GM12878 (cell line): ENCODE data around the gene CYP4F3. TPM values are rescaled to one million over a fixed set of nuclear protein-coding genes. Genes with fewer than 3 reads are reported as not detected.

Experiments
- ATAC-seq: fragments of 200-7000 bp; cut with Tn5 transposase; 3 replicates; pipeline ENCODE4 v1.9.1; 2020; ENCODE audit warnings: mild to moderate bottlenecking, moderate library complexity
- BruUV-seq: library from RNA; stranded (reverse); fragments of 400-500 nt; replicated peaks from 2 replicates; lab custom pipeline; 2021; lab: Mats Ljungman, UMichigan
- CTCF ChIA-PET: fragments of 300-600 bp; sonication (Branson Sonifier 250); formaldehyde crosslinking; extraction: SDS; loops from one replicate; lab custom pipeline; 2021; ENCODE audit warnings: inconsistent platforms; lab: Yijun Ruan, JAX
- POLR2A ChIA-PET: fragments of 350-600 bp; formaldehyde crosslinking; extraction: SDS; loops from one replicate; lab custom pipeline; 2021; ENCODE audit warnings: inconsistent platforms; lab: Charles Lee
- RAD21 ChIA-PET: fragments of 300-600 bp; sonication (Branson Sonifier 250); formaldehyde crosslinking; loops from one replicate; lab custom pipeline; 2023; ENCODE audit warnings: antibody characterized with exemption; ENCODE audit not compliant: unreplicated experiment; lab: Charles Lee
- SMC1A ChIA-PET: fragments of 300-600 bp; sonication (Branson Sonifier 250); formaldehyde crosslinking; loops from one replicate; lab custom pipeline; 2023; ENCODE audit not compliant: unreplicated experiment, uncharacterized antibody; lab: Charles Lee
- DNase-seq: peaks from one replicate; pipeline ENCODE4 v3.0.0-alpha.2; 2011; ENCODE audit warnings: low read depth, low spot score
- FAIRE-seq: peaks from 3 replicates; lab custom pipeline; 2011; peaks lifted over from hg19 to GRCh38; lab: Jason Lieb, UNC
- H2AFZ ChIP-seq: 2 replicates; pipeline ENCODE4 v1.6.0; 2011; ENCODE audit warnings: low read depth, low read length, control low read depth; ENCODE audit not compliant: control insufficient read depth
- H3K27ac ChIP-seq: 2 replicates; pipeline ENCODE4 v1.5.1; 2011; ENCODE audit warnings: control low read depth; ENCODE audit not compliant: control insufficient read depth, insufficient read depth
- H3K27me3 ChIP-seq, 2 experiments: replicated peaks in 1 of 2; 2 replicates each; pipeline versions ENCODE4 v1.6.0 to v1.6.1; 2011; ENCODE audit warnings: low read length in 1 of 2; ENCODE audit not compliant: control insufficient read depth in 2 of 2, insufficient read depth in 2 of 2
- H3K36me3 ChIP-seq, 2 experiments: 2 replicates each; pipeline ENCODE4 v1.5.1; 2011; ENCODE audit warnings: low read length in 1 of 2; ENCODE audit not compliant: control insufficient read depth in 2 of 2, insufficient read depth in 2 of 2
- H3K4me1 ChIP-seq: 2 replicates; pipeline ENCODE4 v1.6.1; 2011; ENCODE audit warnings: mild to moderate bottlenecking, low read length, moderate library complexity, mixed read lengths; ENCODE audit not compliant: control insufficient read depth, insufficient read depth
- H3K4me2 ChIP-seq: 2 replicates; pipeline ENCODE4 v1.6.0; 2011; ENCODE audit warnings: control low read depth; ENCODE audit not compliant: control insufficient read depth, insufficient read depth
- H3K4me3 ChIP-seq: fragments of 200-600 bp; sonication (generic); 2 replicates; pipeline ENCODE4 v1.5.1; 2016
- H3K79me2 ChIP-seq: 2 replicates; pipeline ENCODE4 v1.6.0; 2011; ENCODE audit warnings: low read length; ENCODE audit not compliant: control insufficient read depth, insufficient read depth
- H3K9ac ChIP-seq: 2 replicates; pipeline ENCODE4 v1.8.0; 2011; ENCODE audit warnings: low read length, control low read depth, mixed read lengths; ENCODE audit not compliant: control insufficient read depth, insufficient read depth
- H3K9me3 ChIP-seq: replicated peaks from 3 replicates; pipeline ENCODE4 v1.5.1; 2011; ENCODE audit warnings: mild to moderate bottlenecking, low read length; ENCODE audit not compliant: control insufficient read depth, insufficient read depth
- H4K20me1 ChIP-seq: 2 replicates; pipeline ENCODE4 v1.6.0; 2011; ENCODE audit not compliant: control insufficient read depth, insufficient read depth
- GATAD2B ChIP-seq: fragments of 450-650 bp; conservative IDR thresholded peaks from 2 replicates; pipeline ENCODE4 v1.6.1; 2017; ENCODE audit warnings: low read depth, mild to moderate bottlenecking, moderate library complexity
- NR2F1 ChIP-seq: fragments of 450-650 bp; conservative IDR thresholded peaks from 2 replicates; pipeline ENCODE4 v1.6.1; 2017; ENCODE audit warnings: mild to moderate bottlenecking
- RAD21 ChIP-seq: IDR thresholded peaks from 2 replicates; pipeline ENCODE4 v1.6.1; 2011; ENCODE audit warnings: mild to moderate bottlenecking, low read depth, low read length, moderate library complexity; ENCODE audit not compliant: insufficient read depth
- RB1 ChIP-seq: fragments of 450-650 bp; formaldehyde crosslinking; IDR thresholded peaks from 2 replicates; pipeline ENCODE4 v1.6.1; 2017; ENCODE audit warnings: mild to moderate bottlenecking, borderline replicate concordance
- SMC3 ChIP-seq: IDR thresholded peaks from 2 replicates; pipeline ENCODE4 v1.6.1; 2011; ENCODE audit warnings: low read length, improper control_type of control experiment, borderline replicate concordance
- YY1 ChIP-seq: IDR thresholded peaks from 2 replicates; pipeline ENCODE4 v1.6.1; 2011; ENCODE audit warnings: low read depth, mild to moderate bottlenecking, low read length
- WGBS: methylation state at CpG from one replicate; pipeline ENCODE4 v1.1.6; 2016; ENCODE audit warnings: low lambda C conversion rate; ENCODE audit not compliant: insufficient replicate concordance, insufficient coverage; ENCODE audit errors: missing lambda C conversion rate; 5-methylcytosine and 5-hydroxymethylcytosine counted together
- in situ Hi-C: fragments of 300-500 bp; cut with MboI; formaldehyde crosslinking; loops from 9 replicates; pipeline ENCODE4 v1.14.3; 2018; ENCODE audit warnings: mixed read lengths
- intact Hi-C: fragments of 100-400 bp; cut with micrococcal nuclease; formaldehyde crosslinking; loops from one replicate; pipeline ENCODE4 v1.14.2; 2022; ENCODE audit not compliant: unreplicated experiment
- polyA plus RNA-seq, 11 experiments: library from polyadenylated mRNA; depleted of rRNA in 4 of 11; unstranded in 6 of 11; stranded (reverse) in 5 of 11; fragments of >200 nt; fragmentation: Nextera tagmentation in 4 of 11; fragmentation: Illumina TruSeq in 1 of 11; extraction: Ambion mirVana in 4 of 11; extraction: Trizol in 1 of 11; gene quantifications; 1 replicate in 1 of 11; 2 replicates in 10 of 11; pipeline versions ENCODE4 v1.2.1 to v1.2.3, GENCODE V29; 2011 to 2016; ENCODE audit warnings: inconsistent platforms in 2 of 11, missing spikeins in 2 of 11, low read depth in 1 of 11
- total RNA-seq, 4 experiments: library from RNA; depleted of rRNA in 3 of 4; stranded (reverse); fragments of >200 nt in 3 of 4; fragmentation: Illumina TruSeq in 1 of 4; extraction: Trizol in 1 of 4; gene quantifications; 2 replicates each; pipeline versions ENCODE4 v1.2.1 to v1.2.3, GENCODE V29; 2013 to 2021
- TF ChIP-seq, protein P1 (sequence below), 3 experiments: IDR thresholded peaks in 2 of 3; conservative IDR thresholded peaks in 1 of 3; 2 replicates each; pipeline ENCODE4 v1.5.1; 2011; ENCODE audit warnings: low read depth in 3 of 3, low read length in 3 of 3, mild to moderate bottlenecking in 3 of 3, control low read depth in 2 of 3, moderate library complexity in 2 of 3, inconsistent platforms in 1 of 3, mixed read lengths in 1 of 3; ENCODE audit not compliant: control insufficient read depth in 2 of 3, insufficient read depth in 1 of 3; ENCODE audit errors: extremely low read depth in 1 of 3

CYP4F3 gene
- total and polyA plus RNA-seq, 10 of the 15 experiments (the other 5 are each of a cell fraction or from before 2014, with no cell fraction given): 0.08 to 4.7 (median 1.2) TPM

GRCh38 chr19:15629003-15629880, 11.5 kb upstream of the CYP4F3 start:
- TF ChIP-seq RAD21 (peak; percentile 93), SMC3 (peak; percentile 65), RB1 (0 out of 2 replicates have a peak, but pooled peaks have one; percentile 40), YY1 (peak; percentile 69; the same call in 1 of the 2 replicates), NR2F1 (no peak), GATAD2B (no peak)
- TF ChIP-seq, protein P1, sequence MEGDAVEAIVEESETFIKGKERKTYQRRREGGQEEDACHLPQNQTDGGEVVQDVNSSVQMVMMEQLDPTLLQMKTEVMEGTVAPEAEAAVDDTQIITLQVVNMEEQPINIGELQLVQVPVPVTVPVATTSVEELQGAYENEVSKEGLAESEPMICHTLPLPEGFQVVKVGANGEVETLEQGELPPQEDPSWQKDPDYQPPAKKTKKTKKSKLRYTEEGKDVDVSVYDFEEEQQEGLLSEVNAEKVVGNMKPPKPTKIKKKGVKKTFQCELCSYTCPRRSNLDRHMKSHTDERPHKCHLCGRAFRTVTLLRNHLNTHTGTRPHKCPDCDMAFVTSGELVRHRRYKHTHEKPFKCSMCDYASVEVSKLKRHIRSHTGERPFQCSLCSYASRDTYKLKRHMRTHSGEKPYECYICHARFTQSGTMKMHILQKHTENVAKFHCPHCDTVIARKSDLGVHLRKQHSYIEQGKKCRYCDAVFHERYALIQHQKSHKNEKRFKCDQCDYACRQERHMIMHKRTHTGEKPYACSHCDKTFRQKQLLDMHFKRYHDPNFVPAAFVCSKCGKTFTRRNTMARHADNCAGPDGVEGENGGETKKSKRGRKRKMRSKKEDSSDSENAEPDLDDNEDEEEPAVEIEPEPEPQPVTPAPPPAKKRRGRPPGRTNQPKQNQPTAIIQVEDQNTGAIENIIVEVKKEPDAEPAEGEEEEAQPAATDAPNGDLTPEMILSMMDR (IDR thresholded peaks at IDR 0.05 in 2 of 3, conservative IDR thresholded peaks at IDR 0.05 in 1 of 3; ENCODE audit: control insufficient read depth in 2 of 3, extremely low read depth in 1 of 3, insufficient read depth in 1 of 3, low read depth in 3 of 3, low read length in 3 of 3): peak; percentile 90 to 96 (median 95)
- H3K27me3 ChIP-seq: no peaks in the 10 kb centered on the region
- H3K36me3 ChIP-seq: no peaks in the 10 kb centered on the region
- H2AFZ ChIP-seq: no peak overlapping the region
- H3K4me3 ChIP-seq: no peak overlapping the region
- no peak overlapping the region for H3K9ac ChIP-seq
- 24% methylated on average over 25 of the region's 25 CpGs for WGBS
- DNase-seq (peak; percentile 9), FAIRE-seq (peak; percentile 93), ATAC-seq (peak; percentile 93)
- no peaks in the 10 kb centered on the region for H3K79me2 ChIP-seq
- ChIA-PET POLR2A (no interaction called here), RAD21 (interaction anchor here (0.6 to 1.1 kb wide), 3 partner anchors 422 to 553 kb away, joined by 3 to 5 read pairs (median 3); no protein-coding TSS in a partner anchor), CTCF (interaction anchor here (0.6 to 1.3 kb wide), 8 partner anchors 26 to 758 kb away, joined by 3 to 4 read pairs (median 3); no protein-coding TSS in a partner anchor), SMC1A (interaction anchor here (0.9 to 1.4 kb wide), 3 partner anchors 476 to 556 kb away, joined by 3 to 8 read pairs (median 5); partner anchors contain the start of gene FAM32A)
- intact Hi-C loops: loop anchor here (1.0 kb wide), 1 partner anchor 553 kb away; no protein-coding TSS in a partner anchor
- in situ Hi-C loops: loop anchor here (5.0 to 25.0 kb wide), 2 partner anchors 558 to 758 kb away; partner anchors contain the start of gene FAM32A
- no peaks in the 10 kb centered on the region for H3K4me1 ChIP-seq
- no peaks in the 10 kb centered on the region for H4K20me1 ChIP-seq
- H3K27ac ChIP-seq: no peak overlapping the region
- no TSS peak for BruUV-seq
- H3K4me2 ChIP-seq: no peak overlapping the region
- no peaks in the 10 kb centered on the region for H3K9me3 ChIP-seq
